Measurements from ENCODE around the gene WNT5B. TPM values are rescaled to one million over a fixed set of nuclear protein-coding genes. Genes with fewer than 3 reads are reported as not detected.

The WNT5B gene
- total and polyA plus RNA-seq, 2 of the 4 experiments (the other 2 are of a cell fraction): 83.7 to 102 TPM

GRCh38 chr12:1579651-1580435 lies 49.2 kb upstream of the WNT5B start (continued):
- no peak for TF ChIP-seq USF2 (IDR thresholded peaks at IDR 0.05; ENCODE audit: low read depth, low read length)

- Histone ChIP-seq H4K5ac (ENCODE audit: low read depth, low read length) (no peak overlapping the region), H3K9me3 (ENCODE audit: control insufficient read depth, insufficient read depth, low read length) (no peaks in the 10 kb centered on the region), H4K20me1 (ENCODE audit: insufficient read depth, low read length) (peaks cover 19% of the 10 kb centered on the region; the same call in 1 of the 2 replicates), H3K4me3 (ENCODE audit: insufficient read depth, low read depth, low read length) (no peak overlapping the region), H3K79me1 (ENCODE audit: low read depth in 1 of 2, low read length in 2 of 2) (peaks cover 13 to 74% of the 10 kb centered on the region in 2 experiments), H3K56ac (ENCODE audit: extremely low read depth, insufficient read depth, low read length) (no peak overlapping the region), H4K91ac (ENCODE audit: insufficient read depth, low read depth, low read length) (no peak overlapping the region), H3K14ac (replicated peaks; ENCODE audit: low read depth, low read length) (no peak overlapping the region), H2AK9ac (replicated peaks; ENCODE audit: low read depth, low read length, poor library complexity) (no peak overlapping the region), H2BK5ac (ENCODE audit: low read depth, low read length, poor library complexity, severe bottlenecking) (no peak overlapping the region), H4K8ac (ENCODE audit: low read depth in 2 of 2, low read length in 2 of 2) (no peak overlapping the region), H3K9me1 (ENCODE audit: insufficient read depth, low read length) (peaks cover 20% of the 10 kb centered on the region), H3K4ac (ENCODE audit: low read depth, low read length) (0 out of 2 replicates have a peak overlapping the region, but pooled peaks have one; percentile 84), H3K4me1 (ENCODE audit: control insufficient read depth, insufficient read depth, low read length) (peaks cover 25% of the 10 kb centered on the region), H3K18ac (ENCODE audit: low read depth, low read length) (no peak overlapping the region), H3K27ac (ENCODE audit: insufficient read depth, low read length) (no peak overlapping the region), H2AFZ (replicated peaks; ENCODE audit: low read length, poor library complexity) (no peak overlapping the region), H2AK5ac (ENCODE audit: low read depth, low read length) (peak overlapping the region; percentile 19; the same call in 1 of the 2 replicates), H2BK120ac (ENCODE audit: low read depth, low read length) (peak overlapping the region; percentile 68; the same call in 1 of the 2 replicates), H3K27me3 (ENCODE audit: control insufficient read depth, insufficient read depth, low read length) (no peaks in the 10 kb centered on the region), H3K23ac (ENCODE audit: low read depth, low read length) (no peak overlapping the region), H2BK20ac (ENCODE audit: low read depth, low read length) (no peak overlapping the region), H3K9ac (ENCODE audit: low read depth, low read length) (no peak overlapping the region), H2BK15ac (ENCODE audit: low read depth, low read length) (no peak overlapping the region), H3K36me3 (ENCODE audit: control insufficient read depth, insufficient read depth, low read length) (peaks cover 2% of the 10 kb centered on the region), H3K4me2 (ENCODE audit: low read depth, low read length) (no peak overlapping the region)
- BruUV-seq (replicated peaks): no TSS peak
- intact Hi-C loops (cut with micrococcal nuclease) (loop anchor here (5.0 to 10.0 kb wide), 3 partner anchors 373 to 828 kb away; partner anchors contain the start of genes ERC1 and WNK1), dilution Hi-C loops (cut with HindIII; ENCODE audit: low sequenced_read_pairs, unreplicated experiment) (no loop called here), in situ Hi-C loops (cut with MboI; ENCODE audit: low sequenced_read_pairs) (loop anchor here (10.0 to 25.0 kb wide), 2 partner anchors 668 to 1006 kb away; no protein-coding TSS in a partner anchor)
- WGBS, 2 experiments (ENCODE audit: extremely low coverage in 2 of 2, insufficient read length in 1 of 2): no CpG with 5 or more reads among the region's 3 CpGs
- ATAC-seq (ENCODE audit: low read depth) (no peak), DNase-seq (no peak)
- POLR2A ChIA-PET (ENCODE audit: unreplicated experiment): no interaction called here
- TF ChIP-seq SMC3 (IDR thresholded peaks at IDR 0.05; ENCODE audit: low read depth, low read length) (no peak), FOS (IDR thresholded peaks at IDR 0.05; ENCODE audit: low read depth, low read length) (no peak), RFX5 (IDR thresholded peaks at IDR 0.05; ENCODE audit: low read depth, low read length) (no peak)
- CTCF ChIA-PET: no interaction called here
Measured at GRCh38 chr12:1580526-1580925, 48.5 kb upstream of the WNT5B start.
